ENCODE data around the gene ODF4. TPM values are rescaled to one million over a fixed set of nuclear protein-coding genes. Genes with fewer than 3 reads are reported as not detected.
A peak's percentile ranks its signal among the peaks of the same experiment; 100 is the strongest.

The ODF4 gene
- total RNA-seq, 1 experiment from 2014 or later: not detected

GRCh38 chr17:8375738-8376259 lies 36.2 kb downstream of the ODF4 start:
- peak overlapping the region; percentile 86 for H3K9ac ChIP-seq (ENCODE audit: low read length)
- peaks cover 6% of the 10 kb centered on the region for H3F3A ChIP-seq (ENCODE audit: low read length, unreplicated experiment)
- POLR2A ChIA-PET (ENCODE audit: unreplicated experiment): no interaction called here
- H3K27me3 ChIP-seq (ENCODE audit: low read length): no peaks in the 10 kb centered on the region
- H3K79me2 ChIP-seq (ENCODE audit: low read length): peaks cover 24% of the 10 kb centered on the region
- peak overlapping the region; percentile 63; the same call in 1 of the 2 replicates for H2AFZ ChIP-seq (ENCODE audit: low read length)
- intact Hi-C loops (cut with micrococcal nuclease): no loop called here
- no peaks in the 10 kb centered on the region for H3K9me3 ChIP-seq (ENCODE audit: low read length)
- ATAC-seq (peak; percentile 6; the same call in 1 of the 2 replicates), DNase-seq (no peak)
- peak overlapping the region; percentile 94 for H3K4me2 ChIP-seq (ENCODE audit: low read length)
- H3K4me1 ChIP-seq (ENCODE audit: insufficient read depth, low read length): peaks cover 20% of the 10 kb centered on the region
- CTCF ChIA-PET: no interaction called here
- peak overlapping the region; percentile 77 for H3K4me3 ChIP-seq (ENCODE audit: low read length)
- no TSS peak for BruUV-seq (replicated peaks)
- H3K27ac ChIP-seq (ENCODE audit: low read length): no peak overlapping the region
- H3K9me2 ChIP-seq (replicated peaks; ENCODE audit: low read length): no peaks in the 10 kb centered on the region
- TF ChIP-seq, protein P1, sequence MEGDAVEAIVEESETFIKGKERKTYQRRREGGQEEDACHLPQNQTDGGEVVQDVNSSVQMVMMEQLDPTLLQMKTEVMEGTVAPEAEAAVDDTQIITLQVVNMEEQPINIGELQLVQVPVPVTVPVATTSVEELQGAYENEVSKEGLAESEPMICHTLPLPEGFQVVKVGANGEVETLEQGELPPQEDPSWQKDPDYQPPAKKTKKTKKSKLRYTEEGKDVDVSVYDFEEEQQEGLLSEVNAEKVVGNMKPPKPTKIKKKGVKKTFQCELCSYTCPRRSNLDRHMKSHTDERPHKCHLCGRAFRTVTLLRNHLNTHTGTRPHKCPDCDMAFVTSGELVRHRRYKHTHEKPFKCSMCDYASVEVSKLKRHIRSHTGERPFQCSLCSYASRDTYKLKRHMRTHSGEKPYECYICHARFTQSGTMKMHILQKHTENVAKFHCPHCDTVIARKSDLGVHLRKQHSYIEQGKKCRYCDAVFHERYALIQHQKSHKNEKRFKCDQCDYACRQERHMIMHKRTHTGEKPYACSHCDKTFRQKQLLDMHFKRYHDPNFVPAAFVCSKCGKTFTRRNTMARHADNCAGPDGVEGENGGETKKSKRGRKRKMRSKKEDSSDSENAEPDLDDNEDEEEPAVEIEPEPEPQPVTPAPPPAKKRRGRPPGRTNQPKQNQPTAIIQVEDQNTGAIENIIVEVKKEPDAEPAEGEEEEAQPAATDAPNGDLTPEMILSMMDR (conservative IDR thresholded peaks at IDR 0.05; ENCODE audit: low read depth, low read length): no peak
- no peak for TF ChIP-seq EZH2phosphoT487 (IDR thresholded peaks at IDR 0.05; ENCODE audit: borderline replicate concordance, low read length)
- no peak for TF ChIP-seq EZH2 (IDR thresholded peaks at IDR 0.05; ENCODE audit: low read length, unreplicated experiment)
- H3K36me3 ChIP-seq (ENCODE audit: low read depth, low read length): peaks cover 25% of the 10 kb centered on the region
- H4K20me1 ChIP-seq (ENCODE audit: low read length): peaks cover 7% of the 10 kb centered on the region

DNA sequence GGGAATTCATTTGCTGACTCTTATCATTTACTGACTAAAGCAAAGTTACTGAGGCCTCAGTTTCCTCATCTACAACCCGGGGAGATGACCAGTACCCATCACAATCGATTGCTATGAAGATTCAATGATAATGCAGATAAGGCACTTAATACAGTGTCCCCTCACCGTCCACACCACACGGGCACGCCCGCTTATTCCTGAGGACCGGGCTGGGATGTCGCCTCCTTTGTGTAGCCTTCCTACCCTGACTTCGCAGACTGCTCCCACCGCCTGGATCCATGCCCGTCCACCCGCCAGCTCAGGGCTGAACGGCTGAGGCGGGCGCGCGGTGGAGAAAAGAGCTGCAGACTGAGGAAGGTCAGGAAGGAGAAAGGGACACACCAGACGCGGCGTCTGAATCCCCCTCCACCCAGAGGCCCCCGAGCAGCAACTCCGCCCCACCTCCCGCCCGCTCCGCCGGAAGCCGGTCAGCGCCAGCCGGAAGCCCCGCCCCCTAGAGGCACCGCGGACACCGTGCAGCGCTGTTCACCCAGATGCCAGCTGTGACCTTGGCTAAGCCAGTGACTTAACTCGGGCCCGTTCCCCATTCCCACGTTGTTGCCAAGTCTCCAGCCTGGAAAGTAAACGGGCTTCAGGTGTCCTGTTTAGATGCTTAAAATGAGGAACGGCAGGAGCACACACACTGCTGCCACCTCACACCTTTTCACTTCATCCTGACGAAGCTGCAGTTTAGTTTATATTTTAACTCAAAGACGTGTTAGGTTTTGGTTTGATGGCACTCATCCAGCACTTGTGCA lies 36.8 kb downstream of the ODF4 start, which contains the start of gene KRABD2:
KRABD2 (minus strand) TSS at position 434 of the 797 bp plus-strand sequence.
- CTCF ChIA-PET: no interaction called here
- peaks cover 6% of the 10 kb centered on the region for H3F3A ChIP-seq (ENCODE audit: low read length, unreplicated experiment)
- H3K9ac ChIP-seq (ENCODE audit: low read length): peak within 1 kb of the TSS; percentile 86
- peaks cover 32% of the 10 kb centered on the region for H3K36me3 ChIP-seq (ENCODE audit: low read depth, low read length)
- intact Hi-C loops (cut with micrococcal nuclease): no loop called here
- H3K4me1 ChIP-seq (ENCODE audit: insufficient read depth, low read length): peaks cover 27% of the 10 kb centered on the region
- peak within 1 kb of the TSS; percentile 77 for H3K4me3 ChIP-seq (ENCODE audit: low read length)
- peak; percentile 96 for ATAC-seq
- BruUV-seq (replicated peaks): TSS peak; percentile 18
- peak; percentile 79 for DNase-seq
- H2AFZ ChIP-seq (ENCODE audit: low read length): peak within 1 kb of the TSS; percentile 63
- H3K27ac ChIP-seq (ENCODE audit: low read length): peak within 1 kb of the TSS; percentile 27; the same call in 1 of the 2 replicates
- TF ChIP-seq EZH2phosphoT487 (IDR thresholded peaks at IDR 0.05; ENCODE audit: borderline replicate concordance, low read length) (no peak), EZH2 (IDR thresholded peaks at IDR 0.05; ENCODE audit: low read length, unreplicated experiment) (no peak)
- TF ChIP-seq, protein P1 (conservative IDR thresholded peaks at IDR 0.05; ENCODE audit: low read depth, low read length): no peak; the same call in 1 of the 2 replicates
- H4K20me1 ChIP-seq (ENCODE audit: low read length): peaks cover 13% of the 10 kb centered on the region
- peak within 1 kb of the TSS; percentile 94 for H3K4me2 ChIP-seq (ENCODE audit: low read length)
- no peaks in the 10 kb centered on the region for H3K27me3 ChIP-seq (ENCODE audit: low read length)
- peaks cover 31% of the 10 kb centered on the region for H3K79me2 ChIP-seq (ENCODE audit: low read length)
- H3K9me3 ChIP-seq (ENCODE audit: low read length): no peaks in the 10 kb centered on the region
- no peaks in the 10 kb centered on the region for H3K9me2 ChIP-seq (replicated peaks; ENCODE audit: low read length)
- POLR2A ChIA-PET (ENCODE audit: unreplicated experiment): interaction anchor here (0.5 to 0.7 kb wide), 2 partner anchors 129 to 237 kb away, joined by 3 read pairs; partner anchors contain the start of gene CTC1
